LNCaP clone FGC (cell line): ENCODE measurements around the gene TREH.

Experiments
- DNase-seq: peaks from one replicate; pipeline ENCODE4 v3.0.0-alpha.2; 2011; ENCODE audit warnings: low read depth
- H3K4me3 ChIP-seq: 2 replicates; pipeline ENCODE4 v1.5.1; 2011; ENCODE audit warnings: mild to moderate bottlenecking, low read depth, low read length, control low read depth
- CTCF ChIP-seq: IDR thresholded peaks from 2 replicates; pipeline ENCODE4 v1.5.1; 2012; ENCODE audit warnings: mild to moderate bottlenecking; ENCODE audit not compliant: control insufficient read depth, insufficient read depth; ENCODE audit errors: extremely low read depth

The TREH gene

GRCh38 chr11:118699506-118700220, 20.2 kb upstream of the TREH start:
- no peak for DNase-seq
- no peak for TF ChIP-seq CTCF

GRCh38 chr11:118697346-118697745, 17.9 kb upstream of the TREH start:
- DNase-seq = no peak
- TF ChIP-seq CTCF = no peak
- H3K4me3 ChIP-seq = no peak overlapping the region

More at GRCh38 chr11:118699506-118700220, 20.2 kb upstream of the TREH start:
- H3K4me3 ChIP-seq = no peak overlapping the region

- H3K4me3 ChIP-seq = no peak overlapping the region
- TF ChIP-seq CTCF = no peak
- no peak for DNase-seq
Measured at GRCh38 chr11:118696673-118697226, 17.3 kb upstream of the TREH start.

- DNase-seq = no peak
- TF ChIP-seq CTCF = no peak
Measured at GRCh38 chr11:118694771-118695170, 15.3 kb upstream of the TREH start.

GRCh38 chr11:118694185-118694584, 14.7 kb upstream of the TREH start:
- H3K4me3 ChIP-seq = no peak overlapping the region
- DNase-seq = no peak
- no peak for TF ChIP-seq CTCF

More at GRCh38 chr11:118694771-118695170, 15.3 kb upstream of the TREH start:
- no peak overlapping the region for H3K4me3 ChIP-seq

DNA sequence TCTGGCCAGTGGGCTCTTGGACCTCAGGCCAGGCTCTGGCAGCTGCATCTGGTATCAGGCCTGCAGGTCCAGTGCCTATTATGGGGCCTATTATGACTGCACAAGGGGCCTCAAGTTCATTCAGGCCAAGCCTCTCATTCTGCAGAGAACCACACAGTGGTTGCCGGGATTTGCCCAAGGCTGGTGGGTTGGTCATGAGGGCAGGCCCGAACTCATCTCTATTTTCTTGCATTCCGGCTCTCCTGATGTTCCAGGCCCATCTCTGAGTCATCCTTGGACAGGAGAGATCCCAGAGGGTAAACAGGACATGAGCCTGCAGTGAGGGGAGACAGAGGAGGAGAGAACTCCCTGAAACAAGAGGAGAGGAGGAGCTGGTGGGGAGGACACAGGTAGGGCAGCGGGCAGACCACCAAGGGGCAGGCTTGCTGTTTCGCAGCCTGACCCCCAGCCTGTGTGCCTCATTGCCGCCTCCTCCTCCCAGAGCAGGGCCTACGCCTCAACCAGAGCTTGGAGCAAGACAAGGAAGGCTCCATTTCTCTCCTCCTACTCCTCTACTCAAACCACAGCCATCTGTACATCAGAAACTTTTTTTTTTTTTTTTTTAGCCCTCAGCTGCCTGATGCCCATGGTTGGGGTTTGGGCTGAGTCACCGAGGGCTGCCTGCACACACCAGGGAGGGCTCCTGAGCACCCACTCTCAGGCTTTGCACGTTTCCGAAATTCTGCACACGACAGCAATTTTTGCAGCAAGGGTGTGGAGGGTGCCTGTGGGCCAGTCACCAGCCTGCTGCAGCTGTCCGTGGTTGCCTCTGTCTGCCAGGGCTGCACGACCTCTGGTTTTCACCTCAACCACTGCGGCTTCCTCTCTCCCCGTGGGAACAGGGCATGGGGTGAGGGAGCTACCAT, 12.7 kb upstream of the TREH start:
- no peak for DNase-seq
- no peak overlapping the region for H3K4me3 ChIP-seq
- no peak for TF ChIP-seq CTCF
